Measurements from ENCODE around the gene FRMD3.

The FRMD3 gene

GRCh38 chr9:83281306-83282255 is 256.6 kb downstream of the FRMD3 start:
- no peak for DNase-seq (ENCODE audit: low spot score)

- DNase-seq (ENCODE audit: low spot score), result no peak
These were observed 257.4 kb downstream of the FRMD3 start for GRCh38 chr9:83280790-83281189.

GRCh38 chr9:83280268-83280667 is 257.9 kb downstream of the FRMD3 start:
- no peak for DNase-seq (ENCODE audit: low spot score)

- DNase-seq (ENCODE audit: low spot score), result no peak
These were observed 263.4 kb downstream of the FRMD3 start for GRCh38 chr9:83274787-83275186.

GRCh38 chr9:83271665-83272071 is 266.5 kb downstream of the FRMD3 start:
- no peak for DNase-seq (ENCODE audit: low spot score)

GRCh38 chr9:83270116-83270515 is 268.1 kb downstream of the FRMD3 start:
- DNase-seq (ENCODE audit: low spot score), result no peak

- no peak for DNase-seq (ENCODE audit: low spot score)
These were observed 270.5 kb downstream of the FRMD3 start for GRCh38 chr9:83267741-83268140.

GRCh38 chr9:83266666-83267496 is 271.3 kb downstream of the FRMD3 start:
- DNase-seq (ENCODE audit: low spot score), result no peak

- no peak for DNase-seq (ENCODE audit: low spot score)
These were observed 271.9 kb downstream of the FRMD3 start for GRCh38 chr9:83266331-83266665.

GRCh38 chr9:83264315-83264714 is 273.9 kb downstream of the FRMD3 start:
- no peak for DNase-seq (ENCODE audit: low spot score)

- DNase-seq (ENCODE audit: low spot score), result no peak
These were observed 278.6 kb downstream of the FRMD3 start for GRCh38 chr9:83259558-83259957.

- no peak for DNase-seq (ENCODE audit: low spot score)
These were observed 280.0 kb downstream of the FRMD3 start for GRCh38 chr9:83257937-83258891.

GRCh38 chr9:83247732-83248131 is 290.5 kb downstream of the FRMD3 start:
- DNase-seq (ENCODE audit: low spot score), result no peak

- DNase-seq (ENCODE audit: low spot score), result no peak
These were observed 292.1 kb downstream of the FRMD3 start for GRCh38 chr9:83245979-83246659.

- no peak for DNase-seq (ENCODE audit: low spot score)
These were observed 296.1 kb downstream of the FRMD3 start for GRCh38 chr9:83242066-83242465.

- no peak for DNase-seq (ENCODE audit: low spot score)
These were observed 297.5 kb downstream of the FRMD3 start for GRCh38 chr9:83240671-83241070.

- DNase-seq (ENCODE audit: low spot score), result no peak
These were observed 298.5 kb downstream of the FRMD3 start for GRCh38 chr9:83239747-83240146.

GRCh38 chr9:83238871-83239640 is 299.1 kb downstream of the FRMD3 start:
- no peak for DNase-seq (ENCODE audit: low spot score)

- no peak for DNase-seq (ENCODE audit: low spot score)
These were observed 302.0 kb downstream of the FRMD3 start for GRCh38 chr9:83236029-83236696.

- no peak for DNase-seq (ENCODE audit: low spot score)
These were observed 302.7 kb downstream of the FRMD3 start for GRCh38 chr9:83235526-83235925.
